ENCODE results near the gene COQ10B.

GRCh38 chr2:197454923-197455322 is 1.6 kb downstream of the COQ10B start:
- TF ChIP-seq RAD21 (IDR thresholded peaks at IDR 0.05; ENCODE audit: low read length) (no peak), POLR2A (IDR thresholded peaks at IDR 0.05; ENCODE audit: low read depth, low read length) (no peak)

All from IMR-90 (cell line).